ENCODE measurements around the gene VEGFD.

VEGFD gene, protein sequence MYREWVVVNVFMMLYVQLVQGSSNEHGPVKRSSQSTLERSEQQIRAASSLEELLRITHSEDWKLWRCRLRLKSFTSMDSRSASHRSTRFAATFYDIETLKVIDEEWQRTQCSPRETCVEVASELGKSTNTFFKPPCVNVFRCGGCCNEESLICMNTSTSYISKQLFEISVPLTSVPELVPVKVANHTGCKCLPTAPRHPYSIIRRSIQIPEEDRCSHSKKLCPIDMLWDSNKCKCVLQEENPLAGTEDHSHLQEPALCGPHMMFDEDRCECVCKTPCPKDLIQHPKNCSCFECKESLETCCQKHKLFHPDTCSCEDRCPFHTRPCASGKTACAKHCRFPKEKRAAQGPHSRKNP

DNA sequence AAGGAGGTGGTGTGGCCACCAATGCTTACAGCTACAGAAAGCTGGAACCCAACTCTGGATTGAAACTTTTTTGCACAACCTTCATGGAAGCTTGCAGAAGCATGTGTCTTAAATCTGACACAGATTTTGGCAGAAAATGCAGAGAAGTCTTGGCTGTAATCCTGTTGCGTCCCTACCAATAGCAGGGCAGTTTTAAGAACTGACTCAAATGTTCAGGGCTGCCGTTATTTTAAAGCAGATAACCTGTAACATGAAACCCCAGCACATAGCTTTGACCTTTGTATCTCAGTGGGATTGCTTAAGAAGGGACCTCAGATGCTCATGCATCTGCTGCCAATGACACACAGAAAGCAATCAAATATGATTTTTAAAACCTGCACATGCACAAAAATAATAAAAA lies at the start of gene VEGFD:
Gene VEGFD, minus strand, starts transcription at position 110 of the 400 bp plus-strand sequence. CDS start 467 bp downstream, outside the sequence.
- DNase-seq (ENCODE audit: low read depth) = no peak

DNA sequence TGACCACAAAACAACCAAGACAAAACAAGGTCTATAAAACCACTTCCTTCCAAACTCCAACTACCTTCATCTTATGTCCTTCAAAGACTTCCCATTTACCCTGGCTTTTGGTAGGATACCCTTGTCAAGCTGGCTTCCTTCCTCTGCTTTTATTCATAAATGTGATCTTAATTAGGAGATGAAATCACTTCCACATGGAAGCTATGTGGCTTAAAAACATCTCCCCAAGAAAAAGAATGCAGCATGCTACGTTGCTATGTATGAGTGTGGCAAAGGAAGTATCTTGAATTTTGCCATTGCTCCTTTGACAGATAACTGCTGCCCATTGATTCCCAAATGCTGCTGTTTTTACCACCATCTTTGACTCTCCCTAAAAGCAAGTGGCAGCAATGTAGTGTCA lies 46.4 kb upstream of the VEGFD start:
- DNase-seq (ENCODE audit: low read depth) = no peak

DNA sequence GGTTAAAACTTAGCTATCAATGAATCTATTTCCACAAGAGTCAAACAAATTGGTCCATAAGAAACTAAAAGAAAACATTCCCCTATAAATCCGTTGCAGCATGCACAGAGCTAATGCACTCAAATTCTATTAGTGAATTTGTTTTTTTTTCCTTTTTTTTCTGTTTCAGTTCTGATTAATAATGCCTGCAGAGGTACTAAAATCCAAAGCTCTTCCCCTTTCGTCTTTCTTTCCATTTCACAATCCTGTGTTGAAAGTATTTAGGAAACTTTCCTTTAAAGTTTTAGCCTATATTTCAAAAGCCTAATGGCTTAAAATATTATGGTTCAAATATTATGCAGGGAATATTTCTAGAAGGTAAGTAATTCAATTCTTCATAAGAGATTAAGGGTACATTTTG lies 45.9 kb upstream of the VEGFD start:
- no peak for DNase-seq (ENCODE audit: low read depth)

DNA sequence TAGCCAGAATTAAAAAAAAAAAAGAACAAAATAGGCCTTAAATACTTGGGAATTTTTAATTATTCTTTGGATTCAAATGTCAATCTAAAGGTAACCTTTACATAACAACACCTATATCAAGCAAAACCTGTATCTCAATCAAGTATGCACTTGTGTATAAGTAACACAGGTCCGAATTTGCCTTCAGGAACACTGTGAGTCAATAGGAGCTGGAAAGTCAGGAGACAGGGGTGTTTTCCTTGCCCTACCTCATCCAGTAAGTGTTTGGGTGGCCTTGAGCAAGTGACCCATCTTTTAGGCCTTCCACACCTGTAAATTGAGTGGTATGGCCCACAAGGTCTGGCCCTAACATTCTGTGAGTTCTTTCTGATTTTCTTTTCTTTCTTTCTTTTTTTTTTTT lies 40.8 kb upstream of the VEGFD start:
- DNase-seq (ENCODE audit: low read depth) = no peak

DNA sequence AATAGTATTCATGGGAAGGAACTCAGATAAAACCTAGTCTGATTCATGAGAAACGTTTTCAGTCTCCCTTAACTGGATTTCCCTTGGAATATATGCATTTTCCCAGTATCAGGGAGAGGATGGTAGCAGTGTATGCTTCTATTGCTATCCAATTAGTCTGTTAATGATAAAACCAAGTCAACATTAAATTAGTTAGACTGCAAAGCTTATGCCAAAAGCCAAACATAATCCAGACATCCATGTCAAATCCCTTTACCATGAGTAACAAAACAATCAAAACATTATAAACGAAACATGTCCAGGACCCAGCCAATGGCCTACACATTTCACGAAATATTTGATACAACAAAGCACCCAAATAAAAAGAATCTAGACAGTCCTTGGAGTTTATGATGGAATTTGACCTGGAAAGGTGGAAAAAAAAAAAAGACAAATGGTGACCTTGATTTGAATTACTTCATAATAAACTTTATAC lies 34.5 kb upstream of the VEGFD start:
- no peak for DNase-seq (ENCODE audit: low read depth)

DNA sequence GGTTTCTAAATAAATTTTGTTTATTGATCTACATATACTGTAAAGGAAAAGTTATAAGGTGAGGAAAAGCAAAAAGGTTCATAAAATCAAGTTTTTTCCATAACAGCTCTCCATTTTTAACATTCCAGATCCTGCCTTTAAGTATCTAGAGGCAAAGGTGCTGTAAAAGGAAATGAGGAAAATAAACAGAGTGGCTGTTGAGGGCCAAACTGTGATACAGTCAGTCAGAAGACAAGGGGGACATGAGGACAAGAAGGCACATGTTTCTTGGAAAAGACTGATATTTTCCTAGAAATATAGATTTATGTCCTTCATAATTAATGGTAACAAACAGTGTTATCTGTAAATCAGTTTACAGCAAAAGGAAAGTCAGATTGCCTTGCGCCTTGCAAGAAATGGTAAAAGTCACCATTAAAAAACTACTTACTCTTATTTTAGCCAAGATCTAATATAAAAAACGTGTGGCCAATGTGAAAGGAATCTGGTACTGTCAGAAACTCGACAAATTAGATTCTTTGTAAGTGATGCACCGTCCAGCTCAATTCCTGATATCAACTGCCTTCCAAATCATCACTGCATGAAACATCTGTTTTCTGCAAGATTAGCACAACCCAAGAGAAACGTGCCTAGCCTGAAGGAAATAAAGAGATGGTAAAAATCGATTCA lies 34.0 kb upstream of the VEGFD start:
- no peak for DNase-seq (ENCODE audit: low read depth)

DNA sequence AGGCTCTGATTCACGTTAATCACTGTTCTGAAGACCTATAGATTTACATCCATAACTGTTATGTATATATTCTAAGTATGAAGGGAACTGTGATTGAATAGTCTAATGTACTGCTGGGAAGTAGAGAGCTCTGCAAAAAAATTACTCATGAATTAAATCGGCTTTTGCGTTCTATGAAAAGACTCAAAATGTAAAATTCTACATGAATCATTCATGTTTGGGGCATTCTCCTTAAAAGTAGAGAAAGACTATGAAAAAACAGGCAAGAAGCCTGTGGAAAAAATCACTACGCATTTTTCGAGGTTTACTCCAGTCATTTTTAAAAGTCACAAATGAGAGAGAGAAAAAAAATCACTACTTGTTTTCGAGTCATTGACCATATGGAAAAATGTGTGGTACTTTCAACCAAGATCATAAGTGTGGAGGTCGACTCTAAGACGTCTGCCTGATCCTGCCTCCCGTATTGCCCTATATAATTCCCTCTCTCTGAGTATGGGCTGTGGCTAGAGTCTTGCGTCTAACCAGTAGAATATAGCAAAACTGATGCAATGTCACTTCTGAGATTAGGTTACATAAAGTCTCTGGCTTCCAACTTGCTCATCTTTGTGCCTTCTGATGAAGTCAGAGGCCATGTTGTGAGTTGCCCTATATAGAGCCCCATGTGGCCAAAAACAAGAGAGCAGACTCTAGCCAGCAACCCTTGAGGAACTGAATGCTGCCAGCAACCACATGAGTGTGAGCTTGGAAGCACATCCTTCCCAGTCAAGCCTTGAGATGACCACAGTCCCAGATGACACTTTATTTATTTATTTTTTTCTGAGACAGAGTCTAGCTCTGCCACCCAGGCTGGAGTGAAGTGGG lies 32.1 kb upstream of the VEGFD start:
- DNase-seq (ENCODE audit: low read depth) = no peak

DNA sequence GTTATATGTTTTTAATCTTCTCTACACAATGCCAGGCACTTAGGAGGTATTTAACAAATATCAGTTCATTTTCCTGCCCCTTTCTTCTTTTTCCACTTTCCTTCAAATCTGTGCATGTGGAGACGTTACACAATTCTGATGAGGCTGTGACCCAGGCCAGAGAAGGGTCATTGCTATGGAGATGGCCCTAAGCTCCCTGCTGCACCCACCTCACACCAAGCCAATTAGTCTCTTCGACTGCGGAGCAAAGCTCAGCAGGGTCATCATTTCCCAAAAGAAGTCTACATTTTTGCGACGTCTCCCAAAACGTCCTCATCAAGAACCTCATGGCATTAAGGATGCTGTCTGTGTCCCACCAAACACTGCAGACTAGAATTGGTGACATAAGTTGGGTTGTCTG lies 28.9 kb upstream of the VEGFD start:
- no peak for DNase-seq (ENCODE audit: low read depth)

DNA sequence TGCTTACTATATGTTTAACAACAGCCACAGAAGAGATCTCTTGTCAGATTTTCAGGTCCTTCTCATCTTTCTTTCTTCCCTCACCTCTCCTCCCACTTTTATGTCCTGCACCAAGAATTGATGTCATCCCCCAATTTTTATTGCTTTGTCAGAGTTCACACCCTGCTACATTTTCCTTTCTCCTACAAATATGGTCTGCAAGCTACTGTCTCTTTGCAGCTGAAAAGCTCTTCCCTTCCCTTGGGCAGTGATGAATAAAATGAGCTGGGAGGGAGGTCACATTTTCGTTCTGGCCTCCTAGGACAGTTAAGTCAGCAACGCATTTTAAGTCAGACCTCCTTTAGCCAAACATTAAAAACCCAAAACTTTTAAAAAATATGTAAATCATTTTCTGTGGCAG lies 26.7 kb upstream of the VEGFD start:
- DNase-seq (ENCODE audit: low read depth) = no peak

DNA sequence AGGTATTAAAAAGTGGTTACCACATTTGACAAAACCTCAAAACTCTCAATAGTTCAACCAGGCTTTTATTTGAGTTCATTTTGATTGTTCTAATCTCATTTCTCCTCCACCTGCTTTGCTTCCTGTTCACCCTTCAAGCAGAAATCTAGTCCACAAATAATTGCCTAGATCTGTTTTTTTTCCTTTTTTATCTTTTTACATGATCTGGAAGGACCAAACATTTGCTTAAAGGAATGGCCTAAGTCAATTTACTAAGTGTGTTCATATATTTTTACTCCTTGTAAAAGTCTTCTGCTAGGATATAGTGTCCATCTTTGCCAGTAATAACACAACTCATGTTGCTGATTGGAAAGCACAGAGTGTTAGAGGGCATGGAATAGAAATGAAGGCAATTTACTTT lies 26.2 kb upstream of the VEGFD start:
- no peak for DNase-seq (ENCODE audit: low read depth)

DNA sequence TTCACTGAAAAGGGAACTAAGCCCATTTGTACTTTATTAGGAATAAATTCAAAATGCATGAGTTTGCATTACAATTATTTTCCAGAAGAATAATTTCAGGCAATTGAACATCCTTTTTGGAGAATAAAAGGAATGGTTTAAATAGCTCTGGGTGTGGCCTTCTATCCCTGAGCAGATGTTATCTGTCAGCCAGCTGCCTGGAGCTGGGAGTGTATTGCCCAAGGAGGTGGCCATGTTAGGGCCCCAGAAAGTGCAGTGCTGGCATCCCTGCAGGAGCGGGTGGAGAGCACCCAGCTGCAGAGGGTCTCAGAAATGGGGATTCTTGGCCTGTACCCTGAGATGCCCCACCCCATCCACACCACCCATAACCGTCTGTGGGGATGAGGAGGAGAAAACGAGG lies 21.6 kb upstream of the VEGFD start:
- DNase-seq (ENCODE audit: low read depth) = no peak

DNA sequence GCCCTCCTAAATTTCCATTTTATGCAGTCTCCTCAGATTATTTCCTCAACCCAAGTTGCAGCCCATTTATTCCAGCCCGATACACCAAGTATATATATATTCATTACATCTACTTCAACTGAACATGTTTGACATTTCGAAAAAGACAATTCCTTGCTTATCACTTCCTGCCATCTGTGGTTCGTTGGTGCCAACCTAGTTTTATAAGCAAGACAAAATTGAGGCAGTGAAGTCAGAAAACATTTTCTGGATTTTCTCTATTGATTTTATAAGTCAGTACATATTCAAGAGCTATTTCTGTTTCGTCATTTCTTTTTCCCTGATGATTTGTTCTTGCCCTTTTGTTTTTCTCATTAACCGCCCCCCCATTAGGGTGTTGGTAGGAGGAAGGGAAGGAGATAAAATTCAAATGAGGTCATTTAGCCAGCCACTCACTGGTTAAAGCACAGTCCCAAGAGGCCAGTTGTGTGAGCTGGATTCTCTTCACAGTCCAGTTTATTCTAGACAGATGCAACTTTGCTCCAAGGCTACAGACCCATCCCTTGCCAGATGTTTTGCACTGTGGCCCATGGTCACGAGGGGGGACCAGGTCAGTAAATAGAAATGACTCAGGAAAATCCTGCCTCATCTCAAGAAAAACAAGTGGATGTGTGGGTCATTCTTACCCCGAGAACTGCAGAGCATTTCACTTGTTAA lies 20.3 kb upstream of the VEGFD start:
- DNase-seq (ENCODE audit: low read depth) = no peak

DNA sequence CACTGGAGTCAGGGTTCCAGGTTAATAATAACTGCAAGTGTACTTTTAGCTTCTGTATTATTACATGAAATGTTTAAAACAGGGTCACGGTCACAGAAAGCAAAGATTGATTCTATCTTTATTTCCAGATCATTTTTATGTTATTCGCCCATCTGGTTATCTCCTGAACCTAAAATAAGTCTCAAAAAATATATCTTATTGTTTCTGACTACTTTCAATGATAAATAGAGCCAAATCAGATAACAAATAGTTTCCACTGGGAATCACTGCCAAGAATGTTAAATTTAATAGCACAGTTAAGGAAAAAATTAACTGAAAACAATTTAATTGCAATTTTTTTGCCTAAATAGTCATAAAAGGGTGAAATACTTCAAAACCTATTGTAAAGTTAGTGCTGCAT lies 17.2 kb upstream of the VEGFD start:
- no peak for DNase-seq (ENCODE audit: low read depth)

DNA sequence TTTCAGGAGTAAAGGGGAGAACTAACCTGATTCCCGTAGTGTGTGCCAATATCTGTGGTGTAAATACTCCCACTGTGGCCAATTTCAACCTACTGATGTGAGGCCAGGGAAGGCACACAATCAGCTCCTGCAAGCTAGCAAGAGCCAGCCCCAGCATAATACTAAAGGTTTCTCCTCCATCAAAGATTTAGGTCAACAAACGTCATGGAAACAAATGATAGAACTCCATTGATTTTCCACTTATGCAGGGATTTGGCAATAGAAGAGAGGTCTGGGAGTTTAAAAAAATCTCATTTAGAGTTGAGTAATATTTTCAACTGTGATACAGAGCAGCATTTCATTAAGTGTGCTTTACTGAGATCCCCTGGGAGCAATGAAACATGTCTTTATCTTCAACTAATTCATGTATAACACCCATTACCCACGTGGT lies 15.8 kb upstream of the VEGFD start:
- DNase-seq (ENCODE audit: low read depth) = no peak

DNA sequence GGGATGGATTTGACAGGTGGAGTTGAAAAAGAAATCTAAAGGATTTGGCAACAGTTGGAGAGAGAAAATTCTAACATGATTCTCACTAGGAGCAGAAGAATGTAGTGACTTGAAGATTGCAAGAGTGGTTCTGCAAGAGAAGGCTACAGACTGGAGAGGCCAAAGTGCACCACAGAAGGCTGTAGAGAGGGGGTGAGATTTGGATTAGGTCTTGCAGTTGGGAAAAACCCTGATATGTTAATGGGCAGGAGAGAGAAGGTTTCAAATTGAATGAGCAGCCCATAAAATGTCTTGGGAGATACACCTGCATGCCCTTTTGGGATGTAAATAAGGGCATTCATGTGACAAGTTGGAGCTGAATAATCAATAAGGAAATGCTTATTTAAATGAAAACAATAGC lies 14.7 kb upstream of the VEGFD start:
- no peak for DNase-seq (ENCODE audit: low read depth)

DNA sequence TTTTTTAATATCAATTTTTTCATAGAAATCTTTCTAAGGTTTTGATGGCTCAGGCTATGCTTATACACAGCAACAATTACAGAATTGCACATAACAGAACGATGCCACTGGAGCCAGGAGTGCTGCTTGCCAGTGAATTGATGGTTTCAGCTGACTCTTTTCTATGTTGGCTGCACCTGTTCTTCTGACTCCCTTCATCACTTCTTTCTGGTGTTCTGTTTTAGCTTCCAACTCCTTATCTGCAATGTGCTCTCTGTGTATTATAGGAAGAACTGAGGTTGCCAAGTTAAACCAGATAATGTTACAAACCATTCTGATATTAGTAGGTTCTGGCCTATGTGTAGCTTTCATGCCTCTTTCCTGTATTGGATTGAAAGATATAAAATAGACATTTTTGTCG lies 11.6 kb upstream of the VEGFD start:
- DNase-seq (ENCODE audit: low read depth) = no peak

DNA sequence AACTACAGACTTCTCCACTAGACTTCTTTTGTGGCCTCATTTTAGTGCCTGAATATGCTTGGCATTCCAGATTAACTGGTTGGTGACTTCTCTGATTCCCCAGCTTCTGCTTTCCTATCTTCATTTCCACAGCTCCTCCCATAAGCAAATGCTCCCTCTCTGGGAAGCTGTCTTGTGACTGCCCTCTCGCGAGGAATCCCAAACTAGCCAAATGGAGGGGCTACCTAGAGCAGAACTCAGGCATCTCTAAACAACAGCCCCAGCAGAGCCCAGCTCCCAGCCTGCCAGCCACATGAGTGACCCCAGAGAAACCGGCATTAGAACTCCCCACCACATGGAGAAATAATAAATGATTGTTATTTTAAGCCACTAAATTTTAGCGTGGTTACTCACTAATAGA lies 7.6 kb upstream of the VEGFD start:
- DNase-seq (ENCODE audit: low read depth) = no peak

DNA sequence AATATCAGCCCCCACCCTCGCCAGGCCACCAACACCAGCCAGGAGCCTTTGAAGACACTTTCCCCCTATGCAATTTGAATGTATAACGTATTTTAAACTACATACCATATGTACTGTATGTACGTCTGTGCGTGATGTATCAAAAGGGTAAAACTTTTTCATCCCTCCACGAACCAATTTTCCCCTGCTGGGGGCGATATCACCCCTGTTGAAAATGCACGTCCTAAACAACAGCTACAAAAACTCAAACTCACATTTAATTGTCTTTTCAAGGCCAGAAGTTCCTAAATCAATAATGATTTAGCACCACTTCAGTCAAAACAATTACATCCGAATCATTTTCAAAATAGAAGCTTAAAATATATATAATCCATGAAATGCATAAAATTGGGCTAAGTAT lies 1.4 kb downstream of the VEGFD start:
- no peak for DNase-seq (ENCODE audit: low read depth)

DNA sequence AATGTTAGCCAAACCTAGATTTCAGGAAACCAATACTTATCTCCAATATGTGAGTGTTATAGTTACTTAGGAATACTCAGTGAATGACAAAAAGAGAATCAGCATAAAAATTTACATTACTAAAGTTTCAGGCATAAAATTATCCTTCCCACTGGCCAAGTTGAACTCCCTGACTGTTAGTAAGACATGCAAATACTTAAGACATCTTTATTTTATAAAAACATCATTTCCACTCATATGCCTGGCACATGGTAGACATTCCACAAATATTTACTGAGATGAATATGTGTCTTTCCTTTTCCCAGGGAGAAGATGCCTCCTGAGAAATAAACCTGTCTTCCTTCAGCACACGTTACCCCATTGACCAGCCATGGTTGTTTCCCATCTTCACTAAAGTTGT lies 7.3 kb downstream of the VEGFD start:
- no peak for DNase-seq (ENCODE audit: low read depth)

DNA sequence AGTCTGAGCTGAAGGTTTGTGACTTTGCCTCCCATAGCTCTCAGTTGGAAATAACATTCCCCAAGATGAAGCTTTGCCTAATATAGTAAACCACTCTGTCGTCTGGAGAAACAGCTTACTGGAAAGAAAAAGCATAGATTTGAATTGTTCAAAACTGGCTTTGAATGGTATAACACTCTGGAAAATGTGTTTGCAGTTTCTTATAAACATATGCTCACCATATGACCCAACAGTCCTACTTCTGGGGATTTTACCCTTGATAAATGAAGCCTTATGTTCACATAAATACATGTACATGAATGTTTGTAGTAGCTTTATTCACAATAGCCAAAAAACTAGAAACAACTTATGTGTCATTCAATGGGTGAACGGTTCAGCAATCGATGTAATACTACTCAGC lies 10.2 kb downstream of the VEGFD start:
- no peak for DNase-seq (ENCODE audit: low read depth)

DNA sequence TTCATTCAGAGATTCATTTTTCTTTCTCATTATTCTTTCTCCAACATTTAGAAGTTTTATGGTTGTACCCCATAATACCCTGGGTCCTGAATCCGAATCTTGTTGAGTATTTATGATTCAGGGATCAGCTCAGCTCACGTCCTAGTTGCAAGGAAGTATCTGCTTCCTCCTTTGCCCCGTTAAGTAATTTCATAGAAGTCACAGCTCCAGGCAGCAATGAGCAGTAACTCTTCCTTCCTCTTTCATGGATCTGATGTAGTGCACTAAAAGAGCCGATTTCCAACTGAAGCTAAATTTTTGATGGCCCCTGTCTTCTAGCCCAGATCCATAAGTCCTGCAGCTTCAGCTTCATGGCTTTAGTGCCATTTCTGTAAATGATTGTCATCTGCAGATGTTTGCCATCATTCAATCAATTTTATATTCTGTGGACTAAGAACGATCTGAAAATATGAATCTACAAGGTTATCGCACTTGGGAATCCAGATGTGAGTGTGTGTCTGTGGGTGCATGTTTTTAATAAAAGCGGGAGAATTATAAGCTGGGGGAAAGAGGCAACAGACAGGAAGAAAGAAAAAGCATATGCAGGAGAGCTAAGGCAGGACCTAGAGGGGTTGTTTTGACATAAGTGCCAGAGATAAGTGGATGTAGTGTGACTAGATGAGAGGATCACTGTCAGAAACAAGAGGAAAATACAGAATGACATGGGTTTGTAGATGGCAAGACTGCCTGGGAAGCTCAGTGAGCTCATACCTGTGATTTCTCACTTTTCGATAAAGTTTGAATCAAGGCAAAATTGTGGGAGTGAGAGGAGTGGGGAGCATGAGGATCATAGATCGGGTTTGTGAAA lies 17.5 kb downstream of the VEGFD start:
- DNase-seq (ENCODE audit: low read depth) = no peak

All from activated T-cell treated with anti-CD3 and anti-CD28 coated beads for 48 hours (primary cell).